ENCODE results near the gene SIK3. TPM values are rescaled to one million over a fixed set of nuclear protein-coding genes. Genes with fewer than 3 reads are reported as not detected.
A peak's percentile ranks its signal among the peaks of the same experiment; 100 is the strongest.

The SIK3 gene
- total RNA-seq, 1 donor from 2014 or later: 61.0 TPM

DNA sequence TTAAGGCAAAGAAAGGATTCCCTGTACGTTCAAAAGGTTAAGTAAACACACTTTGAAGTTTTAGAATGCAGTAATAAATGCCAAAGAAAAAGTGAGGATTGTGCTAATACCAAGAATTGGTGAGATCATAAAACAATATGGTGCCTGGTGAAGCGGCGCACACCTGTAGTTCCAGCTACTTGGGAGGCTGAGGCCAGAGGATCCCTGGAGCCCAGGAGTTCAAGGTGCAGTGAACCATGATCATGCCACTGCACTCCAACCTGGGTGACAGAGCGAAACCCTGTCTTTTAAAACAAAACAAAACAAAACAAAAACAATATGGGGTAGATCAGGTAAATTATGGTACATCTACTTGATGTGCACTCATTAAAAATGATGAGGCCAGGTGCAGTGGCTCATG lies 187.4 kb downstream of the SIK3 start:
- DNase-seq (ENCODE audit: low spot score, unreplicated experiment): no peak
- TF ChIP-seq, protein P1, sequence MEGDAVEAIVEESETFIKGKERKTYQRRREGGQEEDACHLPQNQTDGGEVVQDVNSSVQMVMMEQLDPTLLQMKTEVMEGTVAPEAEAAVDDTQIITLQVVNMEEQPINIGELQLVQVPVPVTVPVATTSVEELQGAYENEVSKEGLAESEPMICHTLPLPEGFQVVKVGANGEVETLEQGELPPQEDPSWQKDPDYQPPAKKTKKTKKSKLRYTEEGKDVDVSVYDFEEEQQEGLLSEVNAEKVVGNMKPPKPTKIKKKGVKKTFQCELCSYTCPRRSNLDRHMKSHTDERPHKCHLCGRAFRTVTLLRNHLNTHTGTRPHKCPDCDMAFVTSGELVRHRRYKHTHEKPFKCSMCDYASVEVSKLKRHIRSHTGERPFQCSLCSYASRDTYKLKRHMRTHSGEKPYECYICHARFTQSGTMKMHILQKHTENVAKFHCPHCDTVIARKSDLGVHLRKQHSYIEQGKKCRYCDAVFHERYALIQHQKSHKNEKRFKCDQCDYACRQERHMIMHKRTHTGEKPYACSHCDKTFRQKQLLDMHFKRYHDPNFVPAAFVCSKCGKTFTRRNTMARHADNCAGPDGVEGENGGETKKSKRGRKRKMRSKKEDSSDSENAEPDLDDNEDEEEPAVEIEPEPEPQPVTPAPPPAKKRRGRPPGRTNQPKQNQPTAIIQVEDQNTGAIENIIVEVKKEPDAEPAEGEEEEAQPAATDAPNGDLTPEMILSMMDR (IDR thresholded peaks at IDR 0.05; ENCODE audit: unreplicated experiment): no peak
- Mint-ChIP-seq H3K9me3 (ENCODE audit: low read depth) (no peaks in the 10 kb centered on the region), H3K4me3 (ENCODE audit: low read depth) (no peak overlapping the region), H3K36me3 (ENCODE audit: insufficient read depth) (peaks cover 3% of the 10 kb centered on the region), H3K4me1 (ENCODE audit: low read depth) (peaks cover 6% of the 10 kb centered on the region), H3K27me3 (no peaks in the 10 kb centered on the region), H3K27ac (peak overlapping the region; percentile 38)

DNA sequence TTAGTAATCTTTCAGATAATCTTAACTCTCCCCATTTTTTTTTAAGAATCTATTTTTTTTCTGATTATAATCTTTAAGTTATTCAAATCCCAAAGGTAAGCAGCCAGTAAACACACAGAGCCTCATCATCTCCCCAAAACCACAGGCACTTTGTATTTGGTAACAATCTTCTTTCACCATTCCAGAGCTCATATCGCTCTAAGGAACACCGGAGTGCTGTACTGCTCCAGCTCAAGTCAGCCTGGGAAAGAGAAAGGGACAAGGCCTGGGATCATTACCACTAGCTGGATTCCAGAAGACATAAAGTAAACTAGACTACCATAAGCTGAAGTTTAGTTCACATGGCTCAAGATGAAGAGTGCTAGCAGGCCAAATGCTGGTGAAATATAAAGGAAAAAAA lies 187.8 kb downstream of the SIK3 start:
- peaks cover 3% of the 10 kb centered on the region for H3K36me3 Mint-ChIP-seq (ENCODE audit: insufficient read depth)
- no peaks in the 10 kb centered on the region for H3K9me3 Mint-ChIP-seq (ENCODE audit: low read depth)
- H3K4me3 Mint-ChIP-seq (ENCODE audit: low read depth): no peak overlapping the region
- peaks cover 6% of the 10 kb centered on the region for H3K4me1 Mint-ChIP-seq (ENCODE audit: low read depth)
- no peaks in the 10 kb centered on the region for H3K27me3 Mint-ChIP-seq
- H3K27ac Mint-ChIP-seq: no peak overlapping the region
- no peak for DNase-seq (ENCODE audit: low spot score, unreplicated experiment)
- TF ChIP-seq, protein P1 (IDR thresholded peaks at IDR 0.05; ENCODE audit: unreplicated experiment): no peak

DNA sequence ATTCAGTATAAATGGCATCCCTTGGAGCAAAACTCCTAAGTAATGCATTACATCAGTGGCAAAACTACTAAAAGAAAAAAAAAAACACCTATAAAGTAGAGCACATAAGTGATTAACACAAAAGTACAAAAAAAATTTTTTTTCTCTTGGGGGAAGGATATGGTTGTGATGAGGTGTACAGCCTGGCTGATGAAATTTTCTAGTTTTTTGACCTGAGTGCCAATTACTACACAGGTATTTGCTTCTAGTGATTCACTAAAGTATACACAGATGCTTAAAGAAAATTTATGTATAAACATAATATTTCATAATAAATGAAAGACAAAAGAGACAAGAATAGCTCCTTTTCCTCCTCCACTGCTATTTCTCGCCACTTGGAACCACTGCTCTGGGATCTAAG lies 189.0 kb downstream of the SIK3 start:
- no peak overlapping the region for H3K4me3 Mint-ChIP-seq (ENCODE audit: low read depth)
- DNase-seq (ENCODE audit: low spot score, unreplicated experiment): no peak
- H3K27me3 Mint-ChIP-seq: no peaks in the 10 kb centered on the region
- peaks cover 6% of the 10 kb centered on the region for H3K4me1 Mint-ChIP-seq (ENCODE audit: low read depth)
- TF ChIP-seq, protein P1 (IDR thresholded peaks at IDR 0.05; ENCODE audit: unreplicated experiment): no peak
- peaks cover 5% of the 10 kb centered on the region for H3K36me3 Mint-ChIP-seq (ENCODE audit: insufficient read depth)
- peak overlapping the region; percentile 10 for H3K27ac Mint-ChIP-seq
- H3K9me3 Mint-ChIP-seq (ENCODE audit: low read depth): no peaks in the 10 kb centered on the region

DNA sequence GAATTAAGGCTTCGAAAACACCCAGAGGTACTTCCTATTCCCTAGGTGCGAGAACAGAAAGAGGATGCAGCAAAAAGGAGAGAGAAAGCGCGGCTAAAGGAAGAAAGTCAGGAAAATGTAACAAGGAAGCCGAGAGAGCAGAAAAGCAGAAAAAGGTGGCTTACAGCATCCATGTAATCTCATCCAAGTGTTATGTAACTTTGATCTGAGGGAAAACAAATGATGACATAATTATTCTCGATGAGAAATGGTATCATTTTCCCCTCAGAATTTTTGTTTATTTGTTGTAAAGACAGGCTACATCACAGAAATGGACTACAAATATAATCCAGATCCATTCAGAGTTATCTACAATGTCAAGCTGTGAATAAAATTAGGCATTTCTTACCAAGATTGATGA lies 191.7 kb downstream of the SIK3 start:
- no peak overlapping the region for H3K27ac Mint-ChIP-seq
- no peaks in the 10 kb centered on the region for H3K9me3 Mint-ChIP-seq (ENCODE audit: low read depth)
- H3K27me3 Mint-ChIP-seq: no peaks in the 10 kb centered on the region
- TF ChIP-seq, protein P1 (IDR thresholded peaks at IDR 0.05; ENCODE audit: unreplicated experiment): no peak
- peaks cover 6% of the 10 kb centered on the region for H3K4me1 Mint-ChIP-seq (ENCODE audit: low read depth)
- peaks cover 12% of the 10 kb centered on the region for H3K36me3 Mint-ChIP-seq (ENCODE audit: insufficient read depth)
- no peak for DNase-seq (ENCODE audit: low spot score, unreplicated experiment)
- no peak overlapping the region for H3K4me3 Mint-ChIP-seq (ENCODE audit: low read depth)

DNA sequence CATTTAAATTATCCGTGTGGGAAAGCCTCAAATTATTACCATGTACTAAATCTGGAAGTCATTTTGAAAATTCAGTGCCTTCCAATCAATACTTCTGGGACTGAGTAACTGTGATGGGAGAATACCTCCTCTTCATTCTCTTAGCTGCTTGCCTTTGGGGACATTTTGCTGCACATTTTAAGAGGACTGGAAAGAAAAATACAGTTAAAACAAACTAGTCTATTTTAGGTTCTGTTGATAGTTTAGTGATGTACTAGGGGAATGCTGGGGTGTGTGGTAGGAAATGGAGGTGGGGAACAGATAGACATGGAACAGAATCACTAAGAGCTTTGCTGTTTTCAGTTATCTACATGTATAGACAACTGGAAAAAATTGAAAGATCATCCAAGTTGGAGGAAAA lies 195.1 kb downstream of the SIK3 start:
- Mint-ChIP-seq H3K4me3 (ENCODE audit: low read depth) (no peak overlapping the region), H3K9me3 (ENCODE audit: low read depth) (peaks cover 8% of the 10 kb centered on the region), H3K4me1 (ENCODE audit: low read depth) (no peaks in the 10 kb centered on the region), H3K27ac (no peak overlapping the region), H3K27me3 (no peaks in the 10 kb centered on the region), H3K36me3 (ENCODE audit: insufficient read depth) (peaks cover 24% of the 10 kb centered on the region)
- TF ChIP-seq, protein P1 (IDR thresholded peaks at IDR 0.05; ENCODE audit: unreplicated experiment): no peak
- no peak for DNase-seq (ENCODE audit: low spot score, unreplicated experiment)
